GM20000 (cell line): ENCODE results near the gene C1QL2.

Source experiments
- DNase-seq: peaks from one replicate; pipeline ENCODE4 v3.0.0; 2012; ENCODE audit warnings: low spot score
- TF ChIP-seq, protein P1 (sequence below): IDR thresholded peaks from 2 replicates; pipeline ENCODE4 v1.5.1; 2012; ENCODE audit warnings: mild to moderate bottlenecking, control low read depth; ENCODE audit errors: extremely low read depth, missing control alignments

The C1QL2 gene

DNA sequence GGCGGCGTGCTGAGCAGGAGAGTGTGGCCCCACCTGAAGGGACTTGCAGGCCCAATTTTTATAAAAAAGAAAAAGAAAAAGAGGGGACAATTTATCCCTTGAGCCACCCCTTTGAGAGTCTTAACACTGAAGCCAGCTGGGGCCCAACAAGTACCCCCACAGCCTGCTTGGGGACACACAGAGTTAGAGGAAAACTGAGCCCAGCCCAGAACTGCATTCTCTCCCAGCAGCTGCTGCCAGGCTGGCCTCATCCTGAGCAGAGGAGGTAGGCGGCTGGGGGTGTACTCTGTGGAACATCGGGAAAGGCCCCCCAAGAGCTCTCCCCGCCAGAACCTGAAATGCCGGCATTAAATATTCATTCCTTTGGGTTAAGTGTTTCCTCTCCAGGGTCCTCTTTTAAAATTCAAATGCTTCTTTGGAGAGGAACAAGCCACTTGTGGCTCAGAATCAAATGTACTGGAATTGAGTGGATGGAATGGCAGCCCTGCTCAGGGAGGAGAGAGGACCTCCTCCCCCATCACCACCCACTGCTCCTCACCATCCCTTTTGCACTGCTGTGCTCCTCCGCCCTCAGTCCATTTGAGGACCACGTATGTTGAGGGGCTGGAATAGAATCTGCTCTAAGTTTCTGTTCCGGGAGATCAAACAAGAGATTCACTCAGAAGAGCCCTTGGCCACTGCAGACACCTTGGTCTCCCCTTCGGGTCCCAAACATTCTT, 45.6 kb downstream of the C1QL2 start:
- no peak for DNase-seq
- TF ChIP-seq, protein P1, sequence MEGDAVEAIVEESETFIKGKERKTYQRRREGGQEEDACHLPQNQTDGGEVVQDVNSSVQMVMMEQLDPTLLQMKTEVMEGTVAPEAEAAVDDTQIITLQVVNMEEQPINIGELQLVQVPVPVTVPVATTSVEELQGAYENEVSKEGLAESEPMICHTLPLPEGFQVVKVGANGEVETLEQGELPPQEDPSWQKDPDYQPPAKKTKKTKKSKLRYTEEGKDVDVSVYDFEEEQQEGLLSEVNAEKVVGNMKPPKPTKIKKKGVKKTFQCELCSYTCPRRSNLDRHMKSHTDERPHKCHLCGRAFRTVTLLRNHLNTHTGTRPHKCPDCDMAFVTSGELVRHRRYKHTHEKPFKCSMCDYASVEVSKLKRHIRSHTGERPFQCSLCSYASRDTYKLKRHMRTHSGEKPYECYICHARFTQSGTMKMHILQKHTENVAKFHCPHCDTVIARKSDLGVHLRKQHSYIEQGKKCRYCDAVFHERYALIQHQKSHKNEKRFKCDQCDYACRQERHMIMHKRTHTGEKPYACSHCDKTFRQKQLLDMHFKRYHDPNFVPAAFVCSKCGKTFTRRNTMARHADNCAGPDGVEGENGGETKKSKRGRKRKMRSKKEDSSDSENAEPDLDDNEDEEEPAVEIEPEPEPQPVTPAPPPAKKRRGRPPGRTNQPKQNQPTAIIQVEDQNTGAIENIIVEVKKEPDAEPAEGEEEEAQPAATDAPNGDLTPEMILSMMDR: no peak

DNA sequence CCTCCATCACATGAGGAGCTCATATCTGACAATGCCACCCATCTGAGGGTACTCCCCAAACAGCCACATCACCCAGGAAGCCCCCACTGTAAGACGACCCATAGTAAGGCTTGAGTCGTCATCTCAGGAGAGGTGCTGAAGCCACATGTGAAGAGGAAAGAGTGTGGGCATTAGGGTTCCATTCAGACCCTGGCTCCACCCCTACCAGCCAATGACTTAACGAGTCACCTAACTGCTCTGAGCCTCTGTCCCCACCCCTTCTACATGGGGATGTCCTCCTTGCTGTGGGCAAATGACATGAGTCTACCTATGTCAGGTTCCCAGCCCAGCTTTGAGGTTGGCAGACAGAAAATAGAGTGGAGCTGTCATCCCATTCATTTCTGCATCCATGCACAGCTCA, 46.3 kb downstream of the C1QL2 start:
- TF ChIP-seq, protein P1: no peak
- DNase-seq: no peak

DNA sequence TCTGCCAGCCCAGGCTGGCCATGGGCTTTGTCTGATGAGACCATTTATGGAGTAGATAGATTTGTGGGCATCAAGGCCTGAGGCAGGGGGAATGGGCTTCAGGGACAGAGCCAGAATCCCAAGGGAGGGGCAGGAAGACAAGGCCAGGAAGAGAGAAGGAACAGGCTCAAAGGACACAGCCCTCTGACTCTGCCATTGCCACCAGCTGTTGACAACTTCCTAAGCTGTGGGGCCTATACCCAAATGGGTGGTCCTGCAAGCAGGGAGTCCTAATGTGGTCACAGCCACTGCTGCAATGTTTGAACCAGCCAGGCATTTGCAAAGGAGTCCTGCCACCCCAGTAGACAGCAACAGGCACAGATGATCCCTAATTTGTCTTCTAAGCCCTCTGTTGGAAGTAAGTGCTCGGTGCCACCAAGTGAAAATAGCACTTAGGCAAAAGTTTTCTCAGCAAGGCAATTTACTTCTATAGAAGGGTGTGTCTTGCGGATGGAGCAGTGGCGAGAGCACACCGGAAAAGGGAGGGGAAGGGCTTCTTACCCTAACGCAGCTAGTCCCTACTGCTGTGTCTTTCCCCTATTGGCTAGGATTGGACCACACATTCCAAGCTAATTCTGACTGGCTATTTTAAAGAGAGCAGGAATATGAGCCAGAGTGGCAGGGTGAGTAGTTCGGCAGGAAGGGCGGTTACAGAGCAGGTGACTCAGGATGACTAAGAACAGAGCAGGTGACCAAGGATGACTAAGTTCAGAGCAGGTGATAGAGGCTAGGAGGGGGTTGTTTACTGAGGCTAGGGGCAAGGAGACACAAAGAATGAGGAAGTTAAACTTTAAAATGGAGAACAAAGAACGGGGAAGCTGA, 47.2 kb downstream of the C1QL2 start:
- TF ChIP-seq, protein P1: no peak
- no peak for DNase-seq

DNA sequence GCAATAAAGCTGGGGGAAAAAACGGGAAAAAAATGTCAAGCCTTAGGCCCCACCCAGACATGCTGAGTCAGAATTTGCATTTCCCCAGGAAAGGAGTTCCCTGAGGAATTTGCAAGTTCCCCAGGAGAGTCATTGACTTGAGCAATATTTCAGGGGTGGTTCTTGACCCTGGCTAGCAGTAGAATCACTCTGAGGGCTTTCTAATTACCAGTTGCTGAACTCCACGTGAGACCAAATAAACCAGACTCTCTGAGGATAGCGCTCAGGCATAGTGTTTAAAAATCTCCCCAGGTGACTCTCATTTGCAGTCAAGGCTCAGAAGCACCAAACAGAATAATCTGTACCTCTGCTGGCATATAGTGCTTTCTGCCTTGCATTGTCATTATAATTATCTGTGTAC, 48.7 kb downstream of the C1QL2 start:
- no peak for DNase-seq
- TF ChIP-seq, protein P1: no peak

DNA sequence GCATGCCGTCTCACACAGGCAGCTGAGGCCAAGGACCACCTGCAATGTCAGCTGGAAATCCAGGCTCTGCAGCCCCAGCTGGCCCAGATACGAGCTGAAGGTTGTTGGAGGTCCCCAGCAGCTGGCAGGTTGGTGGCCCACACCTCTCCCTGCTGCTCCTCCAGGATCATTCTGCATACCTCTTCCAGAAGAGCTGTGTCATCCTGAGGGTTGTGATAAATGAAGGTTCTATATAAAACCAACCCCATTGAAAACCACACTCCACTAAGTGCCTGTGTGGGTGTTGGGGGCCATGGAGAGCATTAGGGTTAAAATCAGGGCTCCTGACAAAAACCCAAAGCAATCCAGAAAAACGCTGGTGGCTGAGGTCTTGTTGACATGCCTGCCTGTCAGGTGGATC, 50.4 kb downstream of the C1QL2 start:
- TF ChIP-seq, protein P1: no peak
- DNase-seq: no peak

DNA sequence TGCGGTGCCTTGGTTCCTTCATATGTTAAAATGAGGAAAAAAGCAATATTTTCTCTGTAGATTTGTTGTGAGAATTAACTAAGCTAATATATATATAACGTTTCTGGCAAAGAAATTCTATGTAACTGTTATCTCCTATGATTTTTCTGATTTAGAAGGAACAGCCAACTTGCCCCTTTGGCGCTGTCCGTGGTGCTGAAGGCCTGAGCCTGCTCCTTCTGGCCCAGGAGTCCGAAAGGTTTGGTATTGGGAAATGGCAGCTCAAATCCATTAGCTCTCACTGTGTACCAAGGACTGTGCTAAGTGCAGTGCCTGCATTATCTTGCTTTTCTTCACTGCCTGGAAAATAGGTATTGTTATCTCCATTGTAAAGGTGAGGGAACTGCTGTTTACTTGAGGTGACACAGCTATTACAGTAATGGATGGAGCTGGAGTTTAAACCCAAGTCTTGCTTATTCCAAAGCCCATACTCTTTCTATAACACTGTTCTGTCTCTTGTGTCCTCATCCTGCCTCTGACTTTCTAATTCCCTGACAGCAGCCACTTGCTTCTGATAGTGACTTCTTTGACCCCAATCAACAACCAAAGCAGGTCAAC, 52.2 kb downstream of the C1QL2 start:
- TF ChIP-seq, protein P1: no peak
- DNase-seq: no peak
